HG02981 (cell line): ENCODE measurements around the gene FERD3L.

Source experiments
- ATAC-seq: cut with Tn5 transposase; IDR thresholded peaks from one replicate; pipeline ENCODE4 v1.9.1; 2021; ENCODE audit warnings: mild to moderate bottlenecking, moderate library complexity; ENCODE audit not compliant: unreplicated experiment

Gene FERD3L

GRCh38 chr7:19117091-19117869 lies 27.9 kb downstream of the FERD3L start, which contains the start of gene TWIST1:
Gene TWIST1, minus strand, starts transcription at chr7:19117636. Its CDS starts 315 bp downstream, at chr7:19117321.
- ATAC-seq = no peak

- no peak for ATAC-seq
These were observed 28.8 kb downstream of the FERD3L start for GRCh38 chr7:19116121-19117090.

- no peak for ATAC-seq
These were observed 30.7 kb downstream of the FERD3L start for GRCh38 chr7:19114551-19114855.

- ATAC-seq = no peak
These were observed 31.2 kb downstream of the FERD3L start for GRCh38 chr7:19113855-19114550.

- ATAC-seq = no peak
These were observed 32.2 kb downstream of the FERD3L start for GRCh38 chr7:19113002-19113350.

- no peak for ATAC-seq
These were observed 32.8 kb downstream of the FERD3L start for GRCh38 chr7:19112274-19113001.

- no peak for ATAC-seq
These were observed 33.5 kb downstream of the FERD3L start for GRCh38 chr7:19111474-19112273.

- no peak for ATAC-seq
These were observed 34.4 kb downstream of the FERD3L start for GRCh38 chr7:19110776-19111175.

GRCh38 chr7:19110026-19110730 lies 35.0 kb downstream of the FERD3L start:
- no peak for ATAC-seq

- ATAC-seq = no peak
These were observed 35.9 kb downstream of the FERD3L start for GRCh38 chr7:19109000-19109946.

- no peak for ATAC-seq
These were observed 37.7 kb downstream of the FERD3L start for GRCh38 chr7:19107356-19108146.

- ATAC-seq = no peak
These were observed 38.2 kb downstream of the FERD3L start for GRCh38 chr7:19107081-19107355.

GRCh38 chr7:19106241-19107080 lies 38.8 kb downstream of the FERD3L start:
- no peak for ATAC-seq

GRCh38 chr7:19105546-19105945 lies 39.7 kb downstream of the FERD3L start:
- ATAC-seq = no peak

- no peak for ATAC-seq
These were observed 40.4 kb downstream of the FERD3L start for GRCh38 chr7:19104811-19105210.

- no peak for ATAC-seq
These were observed 42.3 kb downstream of the FERD3L start for GRCh38 chr7:19102884-19103283.

GRCh38 chr7:19101909-19102308 lies 43.3 kb downstream of the FERD3L start:
- no peak for ATAC-seq
